GM12865 (cell line): Measurements from ENCODE around the gene ZNF18.
"Not testable (repeated sequence)": the region's sequence is repeated elsewhere in the genome, so short reads cannot be mapped to it uniquely, and the experiment has no call there.

Experiments used
- DNase-seq: peaks from one replicate; pipeline ENCODE4 v3.0.0; 2010; ENCODE audit warnings: low read depth
- H3K4me3 ChIP-seq: 2 replicates; pipeline ENCODE4 v1.5.1; 2011; ENCODE audit warnings: mild to moderate bottlenecking, low read depth, low read length, control low read depth
- CTCF ChIP-seq: IDR thresholded peaks from 2 replicates; pipeline ENCODE4 v1.5.1; 2011; ENCODE audit warnings: low read length, control low read depth, low read depth, inconsistent platforms; ENCODE audit not compliant: insufficient read depth; ENCODE audit errors: missing control alignments

The ZNF18 gene

DNA sequence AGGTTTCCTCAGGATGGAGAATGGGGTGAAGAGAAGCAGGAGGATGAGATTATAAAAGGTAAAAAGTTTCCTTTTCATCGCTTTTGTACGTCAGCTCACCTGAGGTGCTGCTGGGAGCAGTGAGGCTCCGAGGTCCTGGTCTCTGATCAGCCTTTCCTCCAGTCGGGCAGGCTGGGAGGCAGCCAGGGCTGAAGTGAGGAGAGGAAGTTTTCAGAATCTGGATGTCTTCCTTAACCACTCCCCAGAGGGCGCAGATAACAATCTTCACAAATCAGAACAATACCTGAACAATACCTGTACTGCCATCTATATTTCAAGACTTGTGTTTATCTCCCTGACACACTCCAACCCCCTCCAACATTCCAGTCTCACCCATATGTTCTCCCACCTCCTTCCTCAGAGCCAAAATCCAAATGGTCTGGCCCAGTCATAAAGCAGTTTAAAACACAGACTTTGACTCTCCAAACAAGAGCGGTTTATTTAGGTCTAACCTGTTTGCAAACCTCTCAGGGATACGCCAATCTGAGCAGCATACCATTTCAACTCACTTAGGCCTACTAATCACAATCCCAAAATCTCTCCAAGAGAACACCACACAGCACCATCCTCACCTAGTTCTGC is 6.8 kb downstream of the ZNF18 start:
- H3K4me3 ChIP-seq: no peak overlapping the region
- TF ChIP-seq CTCF: no peak
- DNase-seq: no peak

- H3K4me3 ChIP-seq: no peak overlapping the region
- peak; percentile 3 for DNase-seq
- TF ChIP-seq CTCF: peak; percentile 28
These were observed 10.3 kb downstream of the ZNF18 start for GRCh38 chr17:11986942-11987329.

DNA sequence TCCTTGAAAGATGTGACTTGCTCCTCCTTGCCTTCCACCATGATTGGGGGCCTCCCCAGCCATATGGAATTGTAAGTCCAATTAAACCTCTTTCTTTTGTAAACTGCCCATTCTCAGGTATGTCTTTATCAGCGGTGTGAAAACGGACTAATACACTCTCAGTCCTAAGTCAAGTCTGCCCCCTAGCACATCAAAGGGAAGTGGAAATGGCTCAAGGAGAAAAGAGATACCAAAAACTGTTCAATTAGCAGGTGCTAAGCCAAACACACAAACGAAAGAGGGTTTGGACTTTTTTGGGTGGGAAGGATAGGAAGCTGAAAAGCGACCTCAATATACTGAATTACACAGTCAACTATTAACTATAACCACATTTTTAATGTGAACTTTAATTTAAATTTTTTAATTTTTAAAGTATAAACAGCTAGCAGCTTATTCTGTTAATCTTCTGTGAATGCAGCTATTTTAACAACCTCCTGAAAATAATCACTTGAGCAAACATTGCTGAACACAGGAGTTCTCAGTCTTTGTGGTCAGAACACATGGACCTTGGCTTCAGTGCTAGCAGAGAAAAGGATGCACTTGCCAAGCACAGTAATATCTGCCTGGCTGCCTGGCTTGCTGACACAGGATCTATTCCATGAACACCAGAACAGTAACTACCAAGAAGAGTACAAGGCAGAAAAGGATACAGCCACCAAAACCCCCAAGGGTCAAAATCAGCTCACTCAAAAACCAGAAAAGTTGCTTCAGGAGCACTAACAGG is 10.9 kb downstream of the ZNF18 start:
- DNase-seq: no peak
- H3K4me3 ChIP-seq: no peak overlapping the region
- TF ChIP-seq CTCF: no peak

DNA sequence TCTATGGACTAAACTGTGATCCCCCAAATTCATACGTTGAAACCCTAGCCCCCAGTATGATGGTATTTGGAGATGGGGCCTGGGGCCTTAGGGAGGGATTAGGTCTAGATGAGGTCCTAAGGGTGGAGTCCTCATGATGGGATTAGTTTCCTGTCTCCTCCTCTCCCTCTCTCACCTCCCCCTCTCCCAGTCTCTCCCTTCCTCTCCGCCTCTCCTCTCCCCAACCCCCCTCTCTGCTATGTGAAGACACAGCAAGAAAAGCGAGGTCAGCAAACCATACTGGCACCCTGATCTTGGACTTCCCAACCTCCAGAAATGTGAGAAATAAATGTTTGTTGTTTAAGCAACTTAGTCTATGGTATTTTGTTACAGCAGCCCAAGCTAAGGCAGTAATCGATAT is 15.4 kb downstream of the ZNF18 start:
- no peak for DNase-seq
- no peak overlapping the region for H3K4me3 ChIP-seq
- TF ChIP-seq CTCF: no peak

DNA sequence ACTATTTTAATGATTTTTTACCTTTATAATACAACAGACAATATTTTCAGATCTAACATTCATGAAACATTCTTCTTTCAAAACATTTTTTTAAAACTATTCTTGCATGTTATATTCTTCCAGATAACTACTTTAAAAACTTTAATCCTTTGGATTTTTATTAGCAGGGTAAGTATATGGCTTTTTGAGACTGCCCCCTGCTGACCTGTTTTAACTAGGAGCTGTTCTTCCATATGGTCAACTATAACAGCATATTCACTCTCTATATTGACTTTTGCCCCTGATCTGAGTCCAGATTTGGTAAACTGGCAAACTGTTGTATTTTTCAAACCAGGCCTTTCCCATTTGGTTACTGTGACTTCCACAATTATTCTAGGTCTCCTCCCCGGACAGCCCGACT is 16.5 kb downstream of the ZNF18 start:
- no peak overlapping the region for H3K4me3 ChIP-seq
- no peak for TF ChIP-seq CTCF
- DNase-seq: no peak

DNA sequence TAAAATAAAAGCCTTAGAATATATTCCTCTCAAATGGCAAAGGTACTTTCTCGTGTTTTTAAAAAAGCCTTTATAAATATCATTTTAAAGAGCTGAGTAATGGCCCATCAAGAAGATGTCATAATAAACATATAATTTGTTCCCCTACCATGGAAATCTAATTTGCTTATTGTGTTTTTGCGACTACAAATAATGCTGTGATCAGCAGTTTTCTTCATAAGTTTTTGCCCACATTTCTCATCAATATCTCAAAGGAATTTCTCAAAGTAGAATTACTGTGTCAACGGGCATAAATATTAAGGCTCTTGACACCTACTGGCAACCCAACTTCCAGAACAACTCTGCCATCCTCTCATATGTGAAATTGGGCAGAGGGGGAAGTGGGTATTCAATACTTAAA is 17.5 kb downstream of the ZNF18 start:
- no peak overlapping the region for H3K4me3 ChIP-seq
- TF ChIP-seq CTCF: no peak
- no peak for DNase-seq

GRCh38 chr17:11972741-11973140 is 24.5 kb downstream of the ZNF18 start:
- H3K4me3 ChIP-seq, DNase-seq: not testable (repeated sequence)
